Activated T-cell treated with anti-CD3 and anti-CD28 coated beads, Interleukin-2, amount 50 U/mL, for 4 hours (primary cell): ENCODE data around the gene EVPL. TPM values are rescaled to one million over a fixed set of nuclear protein-coding genes. Genes with fewer than 3 reads are reported as not detected.

ENCODE experiments used
- ATAC-seq, 2 donors: fragments of 200-7000 bp; cut with Tn5 transposase; one replicate each; pipeline ENCODE4 v1.10.0; 2021
- DNase-seq: peaks from one replicate; pipeline ENCODE4 v3.0.0-alpha.2; 2020
- H3K27me3 Mint-ChIP-seq: one replicate; pipeline ENCODE4 v1.8.0; 2021; ENCODE audit warnings: low read depth, mixed read lengths
- H3K36me3 Mint-ChIP-seq: one replicate; pipeline ENCODE4 v1.8.0; 2022; ENCODE audit warnings: mixed read lengths; ENCODE audit not compliant: insufficient read depth
- H3K4me1 Mint-ChIP-seq: one replicate; pipeline ENCODE4 v1.8.0; 2021; ENCODE audit warnings: low read depth, mixed read lengths
- H3K4me3 Mint-ChIP-seq: one replicate; pipeline ENCODE4 v1.8.0; 2021; ENCODE audit warnings: mild to moderate bottlenecking, moderate library complexity, mixed read lengths
- H3K9me3 Mint-ChIP-seq: one replicate; pipeline ENCODE4 v1.8.0; 2021; ENCODE audit warnings: mixed read lengths
- total RNA-seq, 3 donors: library from RNA; stranded (reverse); gene quantifications; one replicate each; pipeline ENCODE4 v1.2.1, GENCODE V29; 2021

EVPL gene
- total RNA-seq, 3 donors from 2014 or later: 0.11 to 0.18 (median 0.11) TPM

GRCh38 chr17:75959051-75959838 is 67.9 kb downstream of the EVPL start:
- H3K36me3 Mint-ChIP-seq: peaks cover 12% of the 10 kb centered on the region
- ATAC-seq (no peak), DNase-seq (no peak)
- no peaks in the 10 kb centered on the region for H3K27me3 Mint-ChIP-seq
- H3K4me3 Mint-ChIP-seq: no peak overlapping the region
- no peaks in the 10 kb centered on the region for H3K4me1 Mint-ChIP-seq
- H3K9me3 Mint-ChIP-seq: no peaks in the 10 kb centered on the region

Other genes starting within 250 kb of the EVPL start
- gene UNK, start 242.5 kb downstream of the EVPL start, total RNA-seq: 10 to 100 TPM; 21.0 to 24.5 (median 22.6) TPM
- 100 to 1,000 TPM; 122 to 146 (median 124) TPM for gene UNC13D, start 182.9 kb downstream of the EVPL start, total RNA-seq
- gene WBP2, start 172.0 kb downstream of the EVPL start, total RNA-seq: 10 to 100 TPM; 31.0 to 47.8 (median 44.5) TPM
- 10 to 100 TPM; 12.8 to 18.1 (median 14.5) TPM for gene TRIM47, start 148.7 kb downstream of the EVPL start, total RNA-seq
- 10 to 100 TPM; 35.3 to 46.9 (median 43.7) TPM for gene TRIM65, start 130.4 kb downstream of the EVPL start, total RNA-seq
- gene MRPL38, start 122.4 kb downstream of the EVPL start, total RNA-seq: 100 to 1,000 TPM; 203 to 227 (median 218) TPM
- gene FBF1, start 86.3 kb downstream of the EVPL start, total RNA-seq: 10 to 100 TPM; 12.1 to 16.0 (median 12.5) TPM
- gene ACOX1, start 48.1 kb downstream of the EVPL start, total RNA-seq: 10 to 100 TPM; 29.6 to 36.5 (median 32.7) TPM
- gene TEN1, start 48.1 kb downstream of the EVPL start, total RNA-seq: 10 to 100 TPM in 2 of 3 donors, 1 to 10 TPM in 1; 9.5 to 11.9 (median 10.8) TPM
- 1 to 10 TPM; 3.3 to 5.5 (median 3.8) TPM for gene CDK3, start 26.5 kb downstream of the EVPL start, total RNA-seq
- gene SRP68, start 45.2 kb upstream of the EVPL start, total RNA-seq: 100 to 1,000 TPM in 2 of 3 donors, 10 to 100 TPM in 1; 88.4 to 114 (median 105) TPM
- gene GALR2, start 47.5 kb upstream of the EVPL start, total RNA-seq: 10 to 100 TPM in 2 of 3 donors, 1 to 10 TPM in 1; 6.1 to 12.6 (median 10.2) TPM
- 1 to 10 TPM; 4.9 to 9.7 (median 8.1) TPM for gene ZACN, start 51.9 kb upstream of the EVPL start, total RNA-seq
- gene EXOC7, start 76.5 kb upstream of the EVPL start, total RNA-seq: 100 to 1,000 TPM in 1 of 3 donors, 10 to 100 TPM in 2; 89.9 to 106 (median 91.0) TPM
- 1 to 10 TPM in 2 of 3 donors, under 1 TPM in 1; 0.71 to 2.8 (median 1.8) TPM for gene FOXJ1, start 113.9 kb upstream of the EVPL start, total RNA-seq
- gene RNF157, start 213.2 kb upstream of the EVPL start, total RNA-seq: 10 to 100 TPM; 13.3 to 16.7 (median 14.9) TPM
- 100 to 1,000 TPM; 162 to 196 (median 186) TPM for gene UBALD2, start 238.0 kb upstream of the EVPL start, total RNA-seq